Stimulated activated CD4-positive, alpha-beta T cell treated with anti-CD3 and anti-CD28 coated beads, Interleukin-4, amount 100 ng/mL, for 48 hours (primary cell): ENCODE data around the gene ZFYVE16.
A peak's percentile ranks its signal among the peaks of the same experiment; 100 is the strongest.
"Not testable (repeated sequence)": the region's sequence is repeated elsewhere in the genome, so short reads cannot be mapped to it uniquely, and the experiment has no call there.

Experiments used
- DNase-seq, 2 donors: peaks; one replicate each; pipeline ENCODE4 v3.0.0-alpha.2; 2020; ENCODE audit warnings: low read depth in 2 of 2

ZFYVE16 gene

GRCh38 chr5:80487829-80488721 is 80.2 kb downstream of the ZFYVE16 start, which contains the start of gene FAM151B:
Gene FAM151B, plus strand, starts transcription at chr5:80488100. Its CDS starts 24 bp downstream, at chr5:80488124.
- DNase-seq: peak; percentile 58 to 72

- DNase-seq: no peak
Measured at GRCh38 chr5:80491296-80491695, 83.4 kb downstream of the ZFYVE16 start.

- no peak for DNase-seq
Measured at GRCh38 chr5:80492741-80493140, 84.9 kb downstream of the ZFYVE16 start.

GRCh38 chr5:80493443-80493842 is 85.6 kb downstream of the ZFYVE16 start:
- not testable (repeated sequence) for DNase-seq

GRCh38 chr5:80495891-80496290 is 88.0 kb downstream of the ZFYVE16 start:
- DNase-seq: no peak

- DNase-seq: no peak
Measured at GRCh38 chr5:80502800-80503199, 94.9 kb downstream of the ZFYVE16 start.

- no peak for DNase-seq
Measured at GRCh38 chr5:80503641-80504040, 95.8 kb downstream of the ZFYVE16 start.

GRCh38 chr5:80504833-80505232 is 97.0 kb downstream of the ZFYVE16 start:
- DNase-seq: no peak

- DNase-seq: no peak
Measured at GRCh38 chr5:80507663-80508062, 99.8 kb downstream of the ZFYVE16 start.

- no peak for DNase-seq
Measured at GRCh38 chr5:80508844-80509243, 101.0 kb downstream of the ZFYVE16 start.

- DNase-seq: no peak
Measured at GRCh38 chr5:80509362-80509761, 101.5 kb downstream of the ZFYVE16 start.

GRCh38 chr5:80516826-80517225 is 109.0 kb downstream of the ZFYVE16 start:
- peak; percentile 1 to 17 for DNase-seq
